HL-60 (cell line): ENCODE results near the gene USP13.

Experiments
- DNase-seq, 2 experiments: peaks; one replicate each; pipeline ENCODE4 v3.0.0-alpha.2; 2010 to 2020; ENCODE audit warnings: low read depth in 1 of 2, low spot score in 1 of 2
- H3K27ac ChIP-seq: fragments of 250-450 bp; sonication (Bioruptor Pico); replicated peaks from 2 replicates; pipeline ENCODE4 v1.5.1; 2020; ENCODE audit warnings: mild to moderate bottlenecking, moderate library complexity
- H3K27me3 ChIP-seq: fragments of 250-450 bp; sonication (Bioruptor Pico); 2 replicates; pipeline ENCODE4 v1.5.1; 2021; ENCODE audit warnings: mild to moderate bottlenecking, moderate library complexity; ENCODE audit not compliant: insufficient read depth, poor library complexity, severe bottlenecking
- H3K4me3 ChIP-seq: replicated peaks from 2 replicates; pipeline ENCODE4 v1.5.1; 2011; ENCODE audit warnings: mild to moderate bottlenecking, control low read depth, low read length; ENCODE audit not compliant: insufficient read depth
- CTCF ChIP-seq: IDR thresholded peaks from one replicate; pipeline ENCODE4 v1.5.1; 2011; ENCODE audit warnings: low read length, control low read depth, inconsistent platforms; ENCODE audit not compliant: insufficient read depth
- GABPA ChIP-seq: IDR thresholded peaks from 2 replicates; pipeline ENCODE4 v1.6.1; 2012; ENCODE audit warnings: low read depth
- POLR2AphosphoS5 ChIP-seq: IDR thresholded peaks from 2 replicates; pipeline ENCODE4 v1.6.1; 2012; ENCODE audit warnings: low read depth
- REST ChIP-seq: IDR thresholded peaks from 2 replicates; pipeline ENCODE4 v1.6.1; 2012; ENCODE audit warnings: low read depth; ENCODE audit not compliant: insufficient replicate concordance
- SPI1 ChIP-seq: IDR thresholded peaks from 2 replicates; pipeline ENCODE4 v1.6.1; 2012; ENCODE audit warnings: low read depth, mild to moderate bottlenecking, borderline replicate concordance

USP13 gene

GRCh38 chr3:179723617-179724016 lies 70.8 kb downstream of the USP13 start:
- TF ChIP-seq REST = no peak
- no peak for TF ChIP-seq GABPA
- no peak for TF ChIP-seq SPI1
- TF ChIP-seq POLR2AphosphoS5 = no peak
- TF ChIP-seq CTCF = no peak
- no peak for DNase-seq
- no peaks in the 10 kb centered on the region for H3K27me3 ChIP-seq
- H3K4me3 ChIP-seq = no peak overlapping the region
- no peak overlapping the region for H3K27ac ChIP-seq

DNA sequence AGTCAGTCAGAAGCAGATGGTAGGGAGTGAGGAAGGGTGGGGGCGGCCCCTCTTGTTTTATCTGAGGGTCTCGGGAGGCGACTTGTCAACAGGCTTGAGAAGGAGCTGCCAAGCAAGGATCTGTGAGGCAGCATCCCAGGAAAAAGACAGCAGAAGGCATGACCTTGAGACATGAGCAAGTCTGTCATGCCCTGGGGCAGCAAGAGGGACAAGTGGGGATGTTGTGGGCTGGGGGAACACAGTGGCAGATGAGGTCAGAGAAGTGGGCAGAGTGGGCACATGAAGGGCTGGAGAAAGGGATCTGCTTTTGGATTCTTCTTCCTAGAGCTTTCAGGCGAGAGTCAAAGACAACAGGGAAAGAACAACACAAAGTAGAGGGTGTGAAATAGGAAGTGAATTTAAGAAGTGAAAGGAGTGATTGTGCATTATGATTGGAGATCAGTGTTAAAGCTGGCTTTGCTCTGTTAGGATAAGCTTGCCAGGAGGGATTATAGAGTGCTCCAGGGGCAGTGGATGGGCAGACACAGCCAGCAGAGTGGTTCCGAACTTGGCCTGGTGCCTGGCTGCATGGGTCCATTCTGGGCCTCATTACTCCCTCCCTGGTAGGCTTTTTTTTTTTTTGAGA lies 73.3 kb downstream of the USP13 start:
- Histone ChIP-seq H3K4me3 (no peak overlapping the region), H3K27me3 (no peaks in the 10 kb centered on the region), H3K27ac (no peak overlapping the region)
- TF ChIP-seq CTCF = no peak
- no peak for TF ChIP-seq REST
- no peak for TF ChIP-seq SPI1
- no peak for TF ChIP-seq POLR2AphosphoS5
- no peak for TF ChIP-seq GABPA
- DNase-seq = no peak

- DNase-seq = no peak
- no peak overlapping the region for H3K27ac ChIP-seq
- H3K4me3 ChIP-seq = no peak overlapping the region
- H3K27me3 ChIP-seq = no peaks in the 10 kb centered on the region
- TF ChIP-seq POLR2AphosphoS5 (no peak), CTCF (no peak)
Measured at GRCh38 chr3:179729086-179729485, 76.2 kb downstream of the USP13 start.

- TF ChIP-seq POLR2AphosphoS5 (no peak), REST (no peak)
- Histone ChIP-seq H3K27me3 (no peaks in the 10 kb centered on the region), H3K4me3 (no peak overlapping the region), H3K27ac (no peak overlapping the region)
- DNase-seq = no peak
Measured at GRCh38 chr3:179729981-179730380, 77.1 kb downstream of the USP13 start.
